HCT116 (cell line): ENCODE data around the gene DIP2C. TPM values are rescaled to one million over a fixed set of nuclear protein-coding genes. Genes with fewer than 3 reads are reported as not detected.
A peak's percentile ranks its signal among the peaks of the same experiment; 100 is the strongest.

Source experiments
- ATAC-seq: fragments of 200-7000 bp; cut with Tn5 transposase; 2 replicates; pipeline ENCODE4 v1.9.1; 2020; ENCODE audit warnings: mild to moderate bottlenecking, moderate library complexity
- BruUV-seq: library from RNA; stranded (reverse); fragments of 400-500 nt; replicated peaks from 2 replicates; lab custom pipeline; 2021; lab: Mats Ljungman, UMichigan
- CTCF ChIA-PET: fragments of 300-600 bp; sonication (Branson Sonifier 250); formaldehyde crosslinking; loops from one replicate; lab custom pipeline; 2021; ENCODE audit warnings: antibody characterized with exemption; lab: Charles Lee
- POLR2A ChIA-PET: fragments of 300-600, 350-600 bp; sonication (Branson Sonifier 250); formaldehyde crosslinking; loops from one replicate; lab custom pipeline; 2021; ENCODE audit warnings: antibody characterized with exemption; lab: Charles Lee
- RAD21 ChIA-PET, 2 experiments: fragments of 300-600 bp; sonication (Branson Sonifier 250); formaldehyde crosslinking; loops; one replicate each; lab custom pipeline; 2023; ENCODE audit warnings: low total read pairs in 2 of 2; ENCODE audit not compliant: uncharacterized antibody in 2 of 2, unreplicated experiment in 2 of 2, low non-redundant PET in 1 of 2; lab: Charles Lee
- DNase-seq: peaks from one replicate; pipeline ENCODE4 v3.0.0-alpha.2; 2010; ENCODE audit warnings: low read depth, low spot score
- H2AFZ ChIP-seq: fragments of 200-600 bp; shearing (Covaris generic), sonication (generic); 2 replicates; pipeline ENCODE4 v1.6.1; 2017; ENCODE audit warnings: low read depth, mixed run types, mixed read lengths, antibody characterized with exemption, low read length; ENCODE audit not compliant: poor library complexity, severe bottlenecking
- H3K27ac ChIP-seq: 2 replicates; pipeline ENCODE4 v1.5.1; 2012; ENCODE audit warnings: low read depth, low read length
- H3K27me3 ChIP-seq: fragments of 200-600 bp; sonication (generic); 2 replicates; pipeline ENCODE4 v1.6.1; 2016; ENCODE audit warnings: mixed run types, low read length, mixed read lengths; ENCODE audit not compliant: insufficient read depth
- H3K36me3 ChIP-seq, 2 experiments: fragments of 200-500 bp in 1 of 2; fragments of 200-600 bp in 1 of 2; sonication (Bioruptor generic) in 1 of 2; sonication (generic) in 1 of 2; 2 replicates each; pipeline versions ENCODE4 v1.5.1 to v1.6.1; 2014 to 2016; ENCODE audit warnings: low read length in 2 of 2, inconsistent platforms in 1 of 2, mixed read lengths in 1 of 2, mixed run types in 1 of 2; ENCODE audit not compliant: insufficient read depth in 2 of 2, control insufficient read depth in 1 of 2
- H3K4me1 ChIP-seq, 2 experiments: fragments of 200-600 bp in 1 of 2; sonication (generic) in 1 of 2; 2 replicates each; pipeline versions ENCODE4 v1.5.1 to v1.6.1; 2012 to 2017; ENCODE audit warnings: low read length in 2 of 2, inconsistent platforms in 1 of 2, mild to moderate bottlenecking in 1 of 2, mixed read lengths in 1 of 2, mixed run types in 1 of 2, moderate library complexity in 1 of 2; ENCODE audit not compliant: insufficient read depth in 2 of 2, control insufficient read depth in 1 of 2
- H3K4me2 ChIP-seq: fragments of 200-600 bp; sonication (generic); 2 replicates; pipeline ENCODE4 v1.6.1; 2017; ENCODE audit warnings: mixed run types, low read length, mixed read lengths
- H3K4me3 ChIP-seq, 2 experiments: fragments of 200-600 bp in 1 of 2; sonication (generic) in 1 of 2; replicated peaks in 1 of 2; 2 replicates each; pipeline ENCODE4 v1.5.1; 2011 to 2016; ENCODE audit warnings: low read length in 2 of 2, control low read depth in 1 of 2, low read depth in 1 of 2, mild to moderate bottlenecking in 1 of 2, mixed read lengths in 1 of 2, mixed run types in 1 of 2
- H3K79me2 ChIP-seq: fragments of 200-600 bp; sonication (generic); 2 replicates; pipeline ENCODE4 v1.6.1; 2017; ENCODE audit warnings: mild to moderate bottlenecking, mixed run types, low read length, moderate library complexity, mixed read lengths; ENCODE audit not compliant: insufficient read depth
- H3K9ac ChIP-seq: fragments of 200-600 bp; sonication (generic); 2 replicates; pipeline ENCODE4 v1.6.1; 2016; ENCODE audit warnings: low read length, mixed read lengths
- H3K9me2 ChIP-seq: fragments of 200-600 bp; sonication (generic), shearing (Covaris generic); 2 replicates; pipeline ENCODE4 v1.6.1; 2017; ENCODE audit warnings: mixed run types, mild to moderate bottlenecking, moderate library complexity; ENCODE audit not compliant: insufficient read depth
- H3K9me3 ChIP-seq, 2 experiments: fragments of 200-500 bp in 1 of 2; fragments of 200-600 bp in 1 of 2; sonication (Bioruptor generic) in 1 of 2; sonication (generic) in 1 of 2; 2 replicates each; pipeline ENCODE4 v1.6.1; 2014 to 2017; ENCODE audit warnings: low read length in 2 of 2, mixed read lengths in 2 of 2, inconsistent platforms in 1 of 2, low read depth in 1 of 2, mild to moderate bottlenecking in 1 of 2, mixed run types in 1 of 2, moderate library complexity in 1 of 2; ENCODE audit not compliant: control insufficient read depth in 1 of 2, insufficient read depth in 1 of 2
- H4K20me1 ChIP-seq: fragments of 200-600 bp; sonication (generic), shearing (Covaris generic); 2 replicates; pipeline ENCODE4 v1.6.1; 2017; ENCODE audit warnings: mixed run types, mild to moderate bottlenecking, moderate library complexity; ENCODE audit not compliant: insufficient read depth
- EZH2 ChIP-seq: fragments of 200-600 bp; sonication (generic); IDR thresholded peaks from 2 replicates; pipeline ENCODE4 v1.6.1; 2017; ENCODE audit warnings: antibody characterized with exemption, mixed run types
- FOSL1 ChIP-seq: IDR thresholded peaks from 2 replicates; pipeline ENCODE4 v1.6.1; 2012; ENCODE audit warnings: low read depth
- POLR2AphosphoS5 ChIP-seq: IDR thresholded peaks from 2 replicates; pipeline ENCODE4 v1.6.1; 2011; ENCODE audit warnings: mild to moderate bottlenecking, low read depth, low read length, moderate library complexity
- SP1 ChIP-seq: IDR thresholded peaks from 2 replicates; pipeline ENCODE4 v1.6.1; 2012; ENCODE audit warnings: low read depth
- SRF ChIP-seq: IDR thresholded peaks from 2 replicates; pipeline ENCODE4 v1.6.1; 2012; ENCODE audit warnings: low read depth
- TCF7L2 ChIP-seq: IDR thresholded peaks from 2 replicates; pipeline ENCODE4 v1.7.0; 2011; ENCODE audit warnings: borderline replicate concordance, inconsistent platforms; ENCODE audit not compliant: insufficient read depth, insufficient read length; ENCODE audit errors: extremely low read depth
- YY1 ChIP-seq: IDR thresholded peaks from 2 replicates; pipeline ENCODE4 v1.6.1; 2011; ENCODE audit warnings: low read length, low read depth, moderate library complexity, mild to moderate bottlenecking; ENCODE audit not compliant: insufficient replicate concordance; ENCODE audit errors: extremely low read depth
- intact Hi-C: fragments of 100-400 bp; cut with micrococcal nuclease; formaldehyde crosslinking; loops from 2 replicates; pipeline ENCODE4 v1.10.0; 2022
- total RNA-seq: library from RNA; stranded (reverse); gene quantifications from one replicate; pipeline ENCODE4 v1.2.1, GENCODE V29; 2021; ENCODE audit not compliant: unreplicated experiment
- TF ChIP-seq, protein P1 (sequence below), 3 experiments: fragments of 200-600 bp in 1 of 3; sonication (generic) in 1 of 3; IDR thresholded peaks in 2 of 3; conservative IDR thresholded peaks in 1 of 3; 2 replicates each; pipeline ENCODE4 v1.5.1; 2012 to 2017; ENCODE audit warnings: low read depth in 2 of 3, low read length in 2 of 3, antibody characterized with exemption in 1 of 3, borderline replicate concordance in 1 of 3, control low read depth in 1 of 3, mild to moderate bottlenecking in 1 of 3, mixed read lengths in 1 of 3, mixed run types in 1 of 3, moderate library complexity in 1 of 3; ENCODE audit not compliant: insufficient read depth in 1 of 3

The DIP2C gene
- total RNA-seq, 1 experiment from 2014 or later: 15.4 TPM

DNA sequence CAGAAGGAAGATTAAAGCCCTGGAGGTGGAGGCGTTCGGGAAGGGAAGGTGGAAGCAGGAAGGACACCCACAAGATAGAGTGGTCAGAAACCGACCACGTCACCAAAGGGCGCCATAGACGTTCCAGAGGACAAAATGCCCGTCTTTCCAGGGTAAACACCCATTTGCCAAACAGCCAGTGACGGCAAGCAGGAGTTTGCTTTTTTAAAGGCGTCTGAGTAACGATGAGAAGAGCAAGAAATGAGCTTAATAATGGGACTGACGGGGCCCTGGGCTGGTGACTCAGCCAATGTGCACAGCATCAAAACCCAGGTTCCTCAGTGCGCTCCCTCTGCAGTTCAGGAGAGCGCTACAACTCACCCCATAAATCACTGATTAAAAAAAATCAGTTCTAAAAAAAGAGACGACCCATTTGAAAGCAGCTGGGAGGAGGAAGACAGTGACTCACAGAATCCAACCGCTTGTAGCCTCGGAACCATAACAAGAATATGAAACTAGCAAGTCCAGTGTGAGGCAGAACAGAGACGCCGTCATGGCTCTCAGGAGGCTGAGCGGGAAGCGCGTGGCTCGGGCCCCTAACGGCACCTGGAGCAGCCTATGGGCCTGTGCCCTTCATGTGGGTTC lies 5.9 kb downstream of the DIP2C start:
- H4K20me1 ChIP-seq: no peaks in the 10 kb centered on the region
- H3K9me3 ChIP-seq: no peaks in the 10 kb centered on the region
- peak; percentile 31; the same call in 1 of the 2 replicates for TF ChIP-seq POLR2AphosphoS5
- TF ChIP-seq YY1: peak; percentile 75
- TF ChIP-seq, protein P1, sequence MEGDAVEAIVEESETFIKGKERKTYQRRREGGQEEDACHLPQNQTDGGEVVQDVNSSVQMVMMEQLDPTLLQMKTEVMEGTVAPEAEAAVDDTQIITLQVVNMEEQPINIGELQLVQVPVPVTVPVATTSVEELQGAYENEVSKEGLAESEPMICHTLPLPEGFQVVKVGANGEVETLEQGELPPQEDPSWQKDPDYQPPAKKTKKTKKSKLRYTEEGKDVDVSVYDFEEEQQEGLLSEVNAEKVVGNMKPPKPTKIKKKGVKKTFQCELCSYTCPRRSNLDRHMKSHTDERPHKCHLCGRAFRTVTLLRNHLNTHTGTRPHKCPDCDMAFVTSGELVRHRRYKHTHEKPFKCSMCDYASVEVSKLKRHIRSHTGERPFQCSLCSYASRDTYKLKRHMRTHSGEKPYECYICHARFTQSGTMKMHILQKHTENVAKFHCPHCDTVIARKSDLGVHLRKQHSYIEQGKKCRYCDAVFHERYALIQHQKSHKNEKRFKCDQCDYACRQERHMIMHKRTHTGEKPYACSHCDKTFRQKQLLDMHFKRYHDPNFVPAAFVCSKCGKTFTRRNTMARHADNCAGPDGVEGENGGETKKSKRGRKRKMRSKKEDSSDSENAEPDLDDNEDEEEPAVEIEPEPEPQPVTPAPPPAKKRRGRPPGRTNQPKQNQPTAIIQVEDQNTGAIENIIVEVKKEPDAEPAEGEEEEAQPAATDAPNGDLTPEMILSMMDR (IDR thresholded peaks at IDR 0.05 in 2 of 3, conservative IDR thresholded peaks at IDR 0.05 in 1 of 3; ENCODE audit: borderline replicate concordance in 1 of 3, insufficient read depth in 1 of 3, low read depth in 2 of 3, low read length in 2 of 3): no peak
- no peak for TF ChIP-seq EZH2
- peak; percentile 42; the same call in 1 of the 2 replicates for TF ChIP-seq SRF
- no peak for TF ChIP-seq FOSL1
- no peak for TF ChIP-seq TCF7L2
- TF ChIP-seq SP1: peak; percentile 38; the same call in 1 of the 2 replicates
- intact Hi-C loops: no loop called here
- peaks cover 45% of the 10 kb centered on the region for H3K79me2 ChIP-seq
- RAD21 ChIA-PET: no interaction called here
- H3K9me2 ChIP-seq: no peaks in the 10 kb centered on the region
- no peak overlapping the region for H2AFZ ChIP-seq
- H3K36me3 ChIP-seq: no peaks in the 10 kb centered on the region
- peak overlapping the region; percentile 70 for H3K4me2 ChIP-seq
- CTCF ChIA-PET: no interaction called here
- DNase-seq (peak; percentile 50), ATAC-seq (peak; percentile 81)
- H3K27ac ChIP-seq: peak overlapping the region; percentile 55
- H3K4me3 ChIP-seq: peak overlapping the region; percentile 46 to 54
- H3K9ac ChIP-seq: peak overlapping the region; percentile 56
- BruUV-seq: no TSS peak
- POLR2A ChIA-PET: no interaction called here
- H3K27me3 ChIP-seq: no peaks in the 10 kb centered on the region
- peaks cover 2 to 14% of the 10 kb centered on the region in 2 experiments; a peak in 3 of 4 replicates for H3K4me1 ChIP-seq
